NCI-H510A (cell line): ENCODE results near the gene LANCL3.

Source experiments
- DNase-seq: peaks from one replicate; lab custom pipeline; 2025; lab: John Stamatoyannopoulos, UW

LANCL3 gene

DNA sequence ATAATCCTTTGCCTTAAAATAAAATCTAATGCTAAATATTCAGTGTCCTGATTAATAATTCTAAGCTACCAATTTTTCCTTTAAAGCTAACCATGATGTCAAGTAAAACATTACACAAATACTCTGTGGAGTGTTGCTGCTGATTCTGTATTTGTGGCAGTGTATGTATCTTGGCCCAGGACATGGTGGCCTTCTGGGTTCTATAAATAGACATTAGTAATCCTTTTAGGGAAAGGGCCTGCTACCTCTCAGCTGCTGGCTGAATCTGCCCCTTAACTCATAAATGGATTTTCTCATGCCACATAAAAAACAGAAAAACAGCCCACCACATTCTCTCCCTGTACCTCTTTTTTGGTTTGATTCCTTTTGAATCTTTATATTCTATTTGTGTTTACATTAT lies 113.0 kb downstream of the LANCL3 start:
- DNase-seq: no peak

- no peak for DNase-seq
Observed at GRCh38 chrX:37684973-37685372, 113.5 kb downstream of the LANCL3 start.

- DNase-seq: peak; percentile 57
Observed at GRCh38 chrX:37685381-37686359, 114.2 kb downstream of the LANCL3 start, which contains the start of gene XK. TSS of gene XK (plus strand) at chrX:37685791. CDS start at chrX:37685962, 171 bp downstream.

DNA sequence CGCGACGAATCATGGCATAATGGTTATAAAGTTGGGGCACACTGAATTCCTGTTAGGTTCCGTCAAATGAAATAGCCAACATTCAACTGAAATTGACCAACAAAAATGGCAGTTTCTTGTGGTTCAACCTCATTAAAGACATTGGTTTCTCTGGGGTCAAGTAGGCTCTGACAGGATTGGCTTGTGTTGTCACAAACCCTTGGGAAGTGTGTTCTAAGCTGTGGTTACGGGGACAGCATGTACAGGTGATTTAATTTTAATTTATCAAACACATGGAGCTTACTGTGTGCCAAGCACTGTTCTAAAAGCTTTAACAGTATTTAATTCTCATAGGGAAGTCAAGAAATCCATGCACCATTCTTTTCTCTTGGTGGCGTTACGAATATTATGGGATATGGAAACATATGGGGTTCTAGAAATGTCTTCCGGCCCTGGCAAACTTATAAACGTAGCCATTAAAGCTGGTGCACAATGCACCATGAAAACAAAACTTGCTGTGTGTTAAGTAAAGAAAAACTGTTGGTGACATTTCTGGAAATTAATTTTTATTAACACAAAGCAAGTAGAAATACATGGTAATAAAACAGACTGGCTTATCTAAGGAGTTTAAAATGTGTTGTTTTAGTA lies 115.0 kb downstream of the LANCL3 start:
- DNase-seq: no peak

DNA sequence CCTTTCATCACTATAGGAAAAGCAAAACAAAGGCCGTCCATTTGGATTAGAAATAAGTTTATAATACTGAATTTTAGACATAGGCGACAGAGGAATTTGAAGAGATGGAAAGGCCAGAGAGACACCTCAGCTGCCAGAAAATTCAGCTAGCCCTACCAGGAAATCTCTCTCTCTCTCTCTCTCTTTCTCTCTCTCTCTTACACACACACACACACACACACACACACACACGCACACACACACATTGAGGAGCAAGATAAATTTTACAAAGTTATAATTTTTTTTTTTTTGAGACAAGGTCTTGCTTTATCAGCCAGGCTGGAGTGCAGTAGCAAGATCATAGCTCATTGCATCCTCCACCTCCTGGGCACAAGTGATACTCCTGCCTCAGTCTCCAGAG lies 115.5 kb downstream of the LANCL3 start:
- DNase-seq: no peak

- DNase-seq: no peak
Observed at GRCh38 chrX:37690119-37690518, 118.7 kb downstream of the LANCL3 start.

- DNase-seq: no peak
Observed at GRCh38 chrX:37692918-37693317, 121.5 kb downstream of the LANCL3 start.

GRCh38 chrX:37697169-37697760 lies 125.8 kb downstream of the LANCL3 start:
- no peak for DNase-seq

DNA sequence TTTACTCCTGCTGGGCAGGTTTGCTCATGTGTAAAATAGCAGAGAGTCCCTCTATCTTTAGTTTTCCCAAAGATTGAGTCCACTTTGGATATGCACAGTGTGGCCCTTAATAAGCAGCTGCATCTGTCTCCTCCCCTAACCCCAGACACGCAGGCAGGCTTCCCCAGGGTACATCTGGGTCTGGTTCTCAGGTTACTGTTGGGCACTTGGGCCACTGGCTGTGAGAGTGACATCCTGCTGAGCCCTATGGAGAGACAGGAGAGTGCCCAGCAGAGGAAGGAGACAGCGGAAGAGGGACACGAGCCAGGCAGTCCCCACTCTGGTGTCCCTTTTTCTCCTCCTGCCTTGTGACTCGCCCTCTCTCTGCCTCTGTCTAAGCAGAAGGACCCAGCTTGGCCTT lies 130.1 kb downstream of the LANCL3 start:
- DNase-seq: peak; percentile 13

- no peak for DNase-seq
Observed at GRCh38 chrX:37711991-37712390, 140.5 kb downstream of the LANCL3 start.

GRCh38 chrX:37712458-37712857 lies 141.0 kb downstream of the LANCL3 start:
- DNase-seq: no peak

- DNase-seq: no peak
Observed at GRCh38 chrX:37714479-37714878, 143.0 kb downstream of the LANCL3 start.

GRCh38 chrX:37716602-37717001 lies 145.1 kb downstream of the LANCL3 start:
- DNase-seq: no peak

DNA sequence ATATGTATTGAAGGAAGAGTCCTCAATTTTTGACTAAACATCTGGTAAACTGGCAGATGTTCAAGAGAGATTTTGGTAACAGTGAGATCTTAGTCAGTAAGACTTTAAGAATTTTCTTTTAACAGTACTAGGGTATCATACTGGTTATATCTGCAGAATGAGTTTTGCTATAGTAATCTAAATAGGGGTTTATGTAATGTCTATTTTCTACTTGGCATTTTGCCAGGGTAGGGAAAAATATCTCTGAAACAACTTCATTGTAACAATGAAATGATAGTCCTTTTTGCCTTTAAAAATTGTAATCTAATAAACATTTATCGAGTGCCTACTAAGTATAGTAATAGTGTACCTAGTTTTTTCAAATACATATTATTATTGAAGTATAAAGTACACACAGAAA lies 146.2 kb downstream of the LANCL3 start:
- no peak for DNase-seq

DNA sequence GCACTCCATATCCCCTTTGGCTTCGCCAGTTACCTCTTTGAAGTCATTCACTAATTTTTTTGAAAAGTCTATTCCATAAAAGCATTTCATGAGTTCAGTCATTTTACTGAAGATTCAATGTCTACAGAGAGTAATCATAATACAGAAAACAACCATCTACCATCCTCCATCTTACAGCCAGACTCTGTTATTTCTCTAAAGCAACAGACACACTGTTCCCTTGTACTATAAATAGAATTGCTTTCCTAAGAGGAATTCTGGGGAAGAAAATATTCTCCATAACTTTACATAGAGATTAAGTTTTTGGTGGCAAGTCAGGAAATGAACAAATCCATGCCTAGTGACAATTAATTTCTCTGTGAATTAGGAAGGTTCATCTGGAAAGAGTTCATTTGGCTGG lies 151.1 kb downstream of the LANCL3 start:
- DNase-seq: no peak

DNA sequence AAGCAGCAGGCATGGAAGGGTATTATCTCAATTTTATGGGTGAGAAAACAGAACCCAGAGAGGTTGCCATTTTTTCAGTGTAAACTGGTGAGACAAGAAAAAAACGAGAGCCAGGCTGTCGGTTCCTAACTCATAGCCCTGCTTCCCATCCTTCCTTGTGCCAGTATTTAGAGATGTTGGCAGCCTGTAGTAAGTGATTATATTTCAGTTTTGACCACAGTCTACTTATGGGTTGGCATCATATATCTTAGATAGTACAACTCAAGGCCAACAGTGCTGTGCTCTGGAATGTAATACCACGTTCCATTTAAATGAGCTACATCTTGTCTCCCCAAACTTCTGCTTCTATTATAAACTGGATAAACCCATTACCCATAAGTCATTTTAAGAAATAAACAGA lies 154.9 kb downstream of the LANCL3 start:
- DNase-seq: no peak
